Neural cell (in vitro differentiated cells): ENCODE results near the gene SHTN1. TPM values are rescaled to one million over a fixed set of nuclear protein-coding genes. Genes with fewer than 3 reads are reported as not detected.

Source experiments
- H2AFZ ChIP-seq: fragments of 200-600, 300-800 bp; sonication (generic), shearing (Covaris generic); 2 replicates; pipeline ENCODE4 v1.6.0; 2014; ENCODE audit warnings: low read depth, mild to moderate bottlenecking, antibody characterized with exemption, low read length, moderate library complexity
- H3F3A ChIP-seq: fragments of 200-600 bp; shearing (Covaris generic); 2 replicates; pipeline ENCODE4 v1.6.1; 2016; ENCODE audit warnings: mild to moderate bottlenecking, moderate library complexity, mixed read lengths, antibody characterized with exemption, low read length; ENCODE audit not compliant: insufficient read depth, poor library complexity, severe bottlenecking
- H3K27ac ChIP-seq: fragments of 200-600, 300-800 bp; sonication (generic), shearing (Covaris generic); 2 replicates; pipeline ENCODE4 v1.5.1; 2014; ENCODE audit warnings: mild to moderate bottlenecking, low read length, moderate library complexity
- H3K27me3 ChIP-seq: fragments of 300-800, 200-600 bp; sonication (generic), shearing (Covaris generic); 2 replicates; pipeline ENCODE4 v1.6.0; 2014; ENCODE audit warnings: mild to moderate bottlenecking, low read depth, low read length, moderate library complexity; ENCODE audit not compliant: insufficient read depth
- H3K36me3 ChIP-seq: fragments of 300-800, 200-600 bp; sonication (generic), shearing (Covaris generic); 2 replicates; pipeline ENCODE4 v1.5.1; 2014; ENCODE audit warnings: mild to moderate bottlenecking, antibody characterized with exemption, low read length, moderate library complexity; ENCODE audit not compliant: insufficient read depth
- H3K4me2 ChIP-seq: fragments of 300-800, 200-600 bp; sonication (generic), shearing (Covaris generic); 2 replicates; pipeline ENCODE4 v1.6.0; 2014; ENCODE audit warnings: mild to moderate bottlenecking, low read length
- H3K4me3 ChIP-seq: fragments of 300-800, 200-600 bp; sonication (generic), shearing (Covaris generic); 2 replicates; pipeline ENCODE4 v1.5.1; 2014; ENCODE audit warnings: mild to moderate bottlenecking, low read length, moderate library complexity
- H3K79me2 ChIP-seq: fragments of 200-600 bp; shearing (Covaris generic); replicated peaks from 2 replicates; pipeline ENCODE4 v1.6.0; 2014; ENCODE audit warnings: mild to moderate bottlenecking, low read length, moderate library complexity; ENCODE audit not compliant: insufficient read depth
- H3K9ac ChIP-seq: fragments of 300-800, 200-600 bp; sonication (generic), shearing (Covaris generic); 2 replicates; pipeline ENCODE4 v1.6.1; 2016; ENCODE audit warnings: mild to moderate bottlenecking, low read length, mixed read lengths
- H3K9me2 ChIP-seq: fragments of 200-600 bp; shearing (Covaris generic); 2 replicates; pipeline ENCODE4 v1.6.1; 2016; ENCODE audit warnings: mild to moderate bottlenecking, low read length, mixed read lengths; ENCODE audit not compliant: insufficient read depth
- H3K9me3 ChIP-seq: fragments of 200-600, 300-800 bp; sonication (generic), shearing (Covaris generic); 2 replicates; pipeline ENCODE4 v1.6.1; 2016; ENCODE audit warnings: mild to moderate bottlenecking, mixed run types, low read length, moderate library complexity, mixed read lengths
- H4K20me1 ChIP-seq: fragments of 200-600 bp; shearing (Covaris generic); 2 replicates; pipeline ENCODE4 v1.6.1; 2016; ENCODE audit warnings: mild to moderate bottlenecking, mixed run types; ENCODE audit not compliant: insufficient read depth
- EP300 ChIP-seq: fragments of 450-650 bp; conservative IDR thresholded peaks from 2 replicates; pipeline ENCODE4 v1.6.1; 2014; ENCODE audit warnings: antibody characterized with exemption, mild to moderate bottlenecking, moderate library complexity; ENCODE audit not compliant: poor library complexity, severe bottlenecking
- EZH2 ChIP-seq: fragments of 200-600, 300-800 bp; shearing (Covaris generic), sonication (generic); IDR thresholded peaks from 2 replicates; pipeline ENCODE4 v1.6.1; 2014; ENCODE audit warnings: antibody characterized with exemption, low read length, borderline replicate concordance, mild to moderate bottlenecking; ENCODE audit not compliant: insufficient read depth, poor library complexity, severe bottlenecking
- MXI1 ChIP-seq: fragments of 450-650 bp; conservative IDR thresholded peaks from 2 replicates; pipeline ENCODE4 v1.6.1; 2014; ENCODE audit warnings: antibody characterized with exemption, mild to moderate bottlenecking; ENCODE audit not compliant: poor library complexity, severe bottlenecking
- POLR2AphosphoS5 ChIP-seq: IDR thresholded peaks from 2 replicates; pipeline ENCODE4 v1.6.1; 2012
- RAD21 ChIP-seq: fragments of 450-650 bp; conservative IDR thresholded peaks from 2 replicates; pipeline ENCODE4 v1.6.1; 2014; ENCODE audit warnings: antibody characterized with exemption, mild to moderate bottlenecking, moderate library complexity
- REST ChIP-seq: IDR thresholded peaks from 2 replicates; pipeline ENCODE4 v1.6.1; 2012; ENCODE audit warnings: borderline replicate concordance
- SMC3 ChIP-seq: fragments of 450-650 bp; conservative IDR thresholded peaks from 2 replicates; pipeline ENCODE4 v1.6.1; 2014; ENCODE audit warnings: antibody characterized with exemption, mild to moderate bottlenecking, moderate library complexity; ENCODE audit not compliant: poor library complexity
- TAF1 ChIP-seq: IDR thresholded peaks from 2 replicates; pipeline ENCODE4 v1.6.1; 2012; ENCODE audit warnings: low read depth
- polyA plus RNA-seq: library from polyadenylated mRNA; depleted of rRNA; stranded (reverse); fragments of >200 nt; gene quantifications from 2 replicates; pipeline ENCODE4 v1.2.3, GENCODE V29; 2014
- TF ChIP-seq, protein P1 (sequence below): fragments of 450-650 bp; IDR thresholded peaks from 2 replicates; pipeline ENCODE4 v1.5.1; 2014; ENCODE audit warnings: antibody characterized with exemption, mild to moderate bottlenecking, moderate library complexity; ENCODE audit not compliant: poor library complexity, severe bottlenecking

Gene SHTN1
- polyA plus RNA-seq, 1 donor from 2014 or later, result 55.8 TPM

DNA sequence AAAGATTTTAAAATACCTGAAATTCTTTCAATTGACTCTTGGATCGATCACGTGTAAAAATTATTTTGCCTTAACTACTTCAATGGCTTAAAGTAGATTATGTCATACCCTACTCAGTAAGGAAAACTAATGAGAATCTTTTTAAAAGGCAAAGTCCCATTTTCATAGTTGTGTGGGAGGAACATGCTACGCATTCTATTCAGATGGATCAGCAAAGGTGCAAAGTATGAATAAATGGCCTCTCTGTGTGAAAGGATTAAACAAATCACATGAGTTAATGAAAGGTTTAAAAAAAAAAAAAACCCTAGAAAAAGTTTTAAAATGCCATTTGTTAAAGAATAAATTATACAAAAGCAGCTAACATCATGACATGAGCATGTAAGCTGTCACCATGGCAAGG lies 78.6 kb downstream of the SHTN1 start:
- Histone ChIP-seq H3F3A (no peaks in the 10 kb centered on the region), H3K27me3 (no peaks in the 10 kb centered on the region), H4K20me1 (no peaks in the 10 kb centered on the region), H3K36me3 (peaks cover 14% of the 10 kb centered on the region), H3K9me2 (no peaks in the 10 kb centered on the region), H3K9me3 (no peaks in the 10 kb centered on the region), H3K4me2 (no peak overlapping the region), H2AFZ (no peak overlapping the region), H3K9ac (no peak overlapping the region), H3K4me3 (no peak overlapping the region), H3K79me2 (no peaks in the 10 kb centered on the region), H3K27ac (no peak overlapping the region)
- no peak for TF ChIP-seq EP300
- no peak for TF ChIP-seq RAD21
- TF ChIP-seq POLR2AphosphoS5, result no peak
- TF ChIP-seq SMC3, result no peak

GRCh38 chr10:116925056-116925455 lies 79.9 kb downstream of the SHTN1 start:
- TF ChIP-seq EP300 (no peak), RAD21 (no peak), POLR2AphosphoS5 (no peak), REST (no peak), TAF1 (no peak), SMC3 (no peak), MXI1 (no peak), EZH2 (no peak)
- TF ChIP-seq, protein P1, sequence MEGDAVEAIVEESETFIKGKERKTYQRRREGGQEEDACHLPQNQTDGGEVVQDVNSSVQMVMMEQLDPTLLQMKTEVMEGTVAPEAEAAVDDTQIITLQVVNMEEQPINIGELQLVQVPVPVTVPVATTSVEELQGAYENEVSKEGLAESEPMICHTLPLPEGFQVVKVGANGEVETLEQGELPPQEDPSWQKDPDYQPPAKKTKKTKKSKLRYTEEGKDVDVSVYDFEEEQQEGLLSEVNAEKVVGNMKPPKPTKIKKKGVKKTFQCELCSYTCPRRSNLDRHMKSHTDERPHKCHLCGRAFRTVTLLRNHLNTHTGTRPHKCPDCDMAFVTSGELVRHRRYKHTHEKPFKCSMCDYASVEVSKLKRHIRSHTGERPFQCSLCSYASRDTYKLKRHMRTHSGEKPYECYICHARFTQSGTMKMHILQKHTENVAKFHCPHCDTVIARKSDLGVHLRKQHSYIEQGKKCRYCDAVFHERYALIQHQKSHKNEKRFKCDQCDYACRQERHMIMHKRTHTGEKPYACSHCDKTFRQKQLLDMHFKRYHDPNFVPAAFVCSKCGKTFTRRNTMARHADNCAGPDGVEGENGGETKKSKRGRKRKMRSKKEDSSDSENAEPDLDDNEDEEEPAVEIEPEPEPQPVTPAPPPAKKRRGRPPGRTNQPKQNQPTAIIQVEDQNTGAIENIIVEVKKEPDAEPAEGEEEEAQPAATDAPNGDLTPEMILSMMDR, result no peak
- Histone ChIP-seq H3K27ac (no peak overlapping the region), H4K20me1 (no peaks in the 10 kb centered on the region), H3K4me3 (no peak overlapping the region), H2AFZ (no peak overlapping the region), H3F3A (no peaks in the 10 kb centered on the region), H3K36me3 (peaks cover 15% of the 10 kb centered on the region), H3K4me2 (no peak overlapping the region), H3K9me3 (no peaks in the 10 kb centered on the region), H3K9ac (no peak overlapping the region), H3K9me2 (no peaks in the 10 kb centered on the region), H3K27me3 (no peaks in the 10 kb centered on the region), H3K79me2 (no peaks in the 10 kb centered on the region)

- no peak overlapping the region for H3K4me2 ChIP-seq
- no peaks in the 10 kb centered on the region for H4K20me1 ChIP-seq
- H3K9me3 ChIP-seq, result no peaks in the 10 kb centered on the region
- H3F3A ChIP-seq, result no peaks in the 10 kb centered on the region
- H3K27me3 ChIP-seq, result no peaks in the 10 kb centered on the region
- H3K4me3 ChIP-seq, result no peak overlapping the region
- H3K79me2 ChIP-seq, result no peaks in the 10 kb centered on the region
- no peak overlapping the region for H3K27ac ChIP-seq
- H2AFZ ChIP-seq, result no peak overlapping the region
- H3K36me3 ChIP-seq, result peaks cover 5% of the 10 kb centered on the region
- TF ChIP-seq MXI1, result no peak
- no peak for TF ChIP-seq RAD21
- no peak for TF ChIP-seq SMC3
- TF ChIP-seq REST, result no peak
- no peak for TF ChIP-seq POLR2AphosphoS5
- TF ChIP-seq TAF1, result no peak
- TF ChIP-seq EZH2, result no peak
- H3K9me2 ChIP-seq, result no peaks in the 10 kb centered on the region
- H3K9ac ChIP-seq, result no peak overlapping the region
These were observed 85.3 kb downstream of the SHTN1 start for GRCh38 chr10:116919706-116920105.
